AG10803 (cell line): ENCODE measurements around the gene DAGLA.

ENCODE experiments used
- DNase-seq: peaks from one replicate; pipeline ENCODE4 v3.0.0; 2010; ENCODE audit warnings: low read depth
- H3K4me3 ChIP-seq: 2 replicates; pipeline ENCODE4 v1.5.1; 2011; ENCODE audit warnings: mild to moderate bottlenecking, low read length, control low read depth
- TF ChIP-seq, protein P1 (sequence below): conservative IDR thresholded peaks from 2 replicates; pipeline ENCODE4 v1.5.1; 2011; ENCODE audit warnings: mild to moderate bottlenecking, low read length, control low read depth, inconsistent platforms

Gene DAGLA

DNA sequence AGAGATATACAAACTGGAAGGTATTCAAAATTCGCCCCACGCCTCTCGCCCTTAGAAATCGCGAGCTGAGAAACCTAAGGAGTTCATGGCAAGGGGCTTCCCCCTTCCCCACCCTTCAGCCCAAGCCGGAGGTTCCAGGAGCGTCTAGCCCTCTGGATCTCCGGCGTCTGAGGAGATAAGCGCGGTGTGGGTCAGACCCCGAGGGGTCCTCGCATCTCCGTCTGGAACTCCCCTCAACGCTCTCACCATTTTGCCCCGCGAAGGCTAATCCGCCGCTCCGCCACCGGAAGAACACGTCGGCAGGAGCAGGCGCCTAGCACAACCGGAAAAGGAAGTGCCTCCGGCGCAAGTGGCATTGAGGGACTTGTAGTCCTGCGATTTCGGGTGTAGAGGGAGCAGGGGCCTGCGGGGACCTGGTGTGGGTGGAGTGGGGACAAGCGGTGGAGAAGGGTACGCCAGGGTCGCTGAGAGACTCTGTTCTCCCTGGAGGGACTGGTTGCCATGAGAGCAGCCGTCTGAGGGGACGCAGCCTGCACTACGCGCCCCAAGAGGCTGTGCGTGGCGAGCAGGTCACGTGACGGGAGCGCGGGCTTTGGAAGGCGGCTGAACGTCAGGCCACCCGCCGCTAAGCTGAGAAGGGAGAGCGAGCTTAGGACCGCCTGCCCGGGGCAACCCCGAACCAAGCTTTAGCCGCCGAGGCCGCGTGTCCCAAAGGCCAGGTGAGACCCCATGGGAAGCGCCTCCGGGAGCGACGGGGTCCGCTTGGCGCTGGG, 112.3 kb downstream of the DAGLA start, which contains the start of the genes FEN1 and TMEM258:
TSS of gene FEN1 (plus strand) at position 602 of the 773 bp plus-strand sequence. CDS start 2,451 bp downstream, outside the sequence.
TSS of gene TMEM258 (minus strand) at position 290 of the 773 bp plus-strand sequence. CDS start at position 249, 41 bp downstream.
- peak; percentile 93 for DNase-seq
- TF ChIP-seq, protein P1, sequence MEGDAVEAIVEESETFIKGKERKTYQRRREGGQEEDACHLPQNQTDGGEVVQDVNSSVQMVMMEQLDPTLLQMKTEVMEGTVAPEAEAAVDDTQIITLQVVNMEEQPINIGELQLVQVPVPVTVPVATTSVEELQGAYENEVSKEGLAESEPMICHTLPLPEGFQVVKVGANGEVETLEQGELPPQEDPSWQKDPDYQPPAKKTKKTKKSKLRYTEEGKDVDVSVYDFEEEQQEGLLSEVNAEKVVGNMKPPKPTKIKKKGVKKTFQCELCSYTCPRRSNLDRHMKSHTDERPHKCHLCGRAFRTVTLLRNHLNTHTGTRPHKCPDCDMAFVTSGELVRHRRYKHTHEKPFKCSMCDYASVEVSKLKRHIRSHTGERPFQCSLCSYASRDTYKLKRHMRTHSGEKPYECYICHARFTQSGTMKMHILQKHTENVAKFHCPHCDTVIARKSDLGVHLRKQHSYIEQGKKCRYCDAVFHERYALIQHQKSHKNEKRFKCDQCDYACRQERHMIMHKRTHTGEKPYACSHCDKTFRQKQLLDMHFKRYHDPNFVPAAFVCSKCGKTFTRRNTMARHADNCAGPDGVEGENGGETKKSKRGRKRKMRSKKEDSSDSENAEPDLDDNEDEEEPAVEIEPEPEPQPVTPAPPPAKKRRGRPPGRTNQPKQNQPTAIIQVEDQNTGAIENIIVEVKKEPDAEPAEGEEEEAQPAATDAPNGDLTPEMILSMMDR, result no peak
- H3K4me3 ChIP-seq, result peak within 1 kb of the TSS; percentile 100

DNA sequence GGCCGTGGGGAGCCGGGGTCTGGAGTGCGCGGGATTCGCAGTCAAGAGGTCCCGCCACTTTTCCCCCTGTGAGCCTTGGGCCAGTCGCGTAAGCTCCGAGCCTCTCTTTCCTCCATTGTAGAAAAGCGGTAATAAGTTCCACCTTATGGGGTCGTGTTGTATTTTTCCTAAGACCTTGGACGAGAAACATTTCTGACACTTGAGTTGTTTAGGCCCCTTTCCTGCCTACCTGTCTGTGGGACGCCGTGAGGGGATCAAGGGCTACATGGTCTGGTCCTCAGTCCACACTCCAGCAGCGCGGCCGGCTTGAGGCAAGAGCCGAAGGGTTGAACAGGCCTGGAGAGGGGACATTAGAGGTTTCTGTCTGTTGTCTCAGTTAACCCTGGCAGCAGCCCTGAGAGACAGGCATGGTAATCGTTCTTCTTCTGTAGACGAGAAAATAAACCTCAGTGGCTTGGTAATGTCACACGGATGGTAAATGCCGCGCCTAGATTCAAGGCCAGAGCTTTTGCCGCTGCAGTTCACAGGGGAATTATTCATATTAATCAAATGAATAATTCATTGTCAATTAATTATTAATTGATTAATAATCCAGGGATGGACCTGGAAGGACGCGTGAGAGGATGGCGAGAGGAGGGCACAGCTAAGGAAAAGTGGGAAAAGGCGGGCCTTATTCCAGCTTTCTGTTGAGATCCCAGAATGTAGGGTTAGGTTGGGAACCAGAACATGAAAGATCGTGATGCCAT, 113.1 kb downstream of the DAGLA start:
- H3K4me3 ChIP-seq, result peak overlapping the region; percentile 100
- TF ChIP-seq, protein P1, result no peak
- no peak for DNase-seq

DNA sequence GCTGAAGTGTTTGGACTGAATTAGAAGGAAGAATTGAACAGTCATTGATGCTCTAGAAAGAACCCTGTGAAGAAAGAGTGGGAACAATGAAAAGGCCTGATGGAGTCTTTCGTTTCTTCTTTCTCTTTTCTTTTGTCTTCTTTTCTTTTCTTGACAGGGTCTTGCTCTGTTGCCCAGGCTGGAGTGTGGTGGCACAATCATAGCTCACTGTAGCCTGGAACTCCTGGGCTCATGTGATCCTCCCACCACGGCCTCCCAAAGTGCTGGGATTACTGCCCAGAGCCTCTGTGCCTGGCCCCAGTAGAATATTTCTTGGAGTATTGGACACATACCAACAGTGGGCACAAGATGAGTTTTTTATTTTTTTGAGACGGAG, 113.6 kb downstream of the DAGLA start:
- DNase-seq, result no peak
- peak overlapping the region; percentile 100 for H3K4me3 ChIP-seq
- TF ChIP-seq, protein P1, result no peak

DNA sequence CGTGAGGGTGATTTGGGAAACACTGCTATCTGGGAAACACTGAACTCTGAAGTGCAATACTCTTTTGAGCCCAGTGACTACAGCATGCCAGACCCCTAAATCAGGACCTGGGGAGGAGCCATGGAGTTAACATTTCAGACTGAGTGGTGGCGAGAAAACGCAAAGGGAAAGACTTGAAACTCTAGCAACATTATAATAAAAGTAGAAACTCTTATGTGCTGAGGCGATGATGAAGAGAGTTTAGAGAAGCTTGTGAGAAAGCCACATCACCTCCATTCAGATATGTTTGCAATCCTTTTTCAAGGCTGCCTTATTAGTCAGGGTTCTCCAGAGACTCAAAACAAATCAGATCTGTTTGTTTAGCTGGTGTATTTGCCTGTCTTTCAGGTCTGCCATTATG, 114.4 kb downstream of the DAGLA start:
- TF ChIP-seq, protein P1, result no peak
- DNase-seq, result no peak
- H3K4me3 ChIP-seq, result no peak overlapping the region

DNA sequence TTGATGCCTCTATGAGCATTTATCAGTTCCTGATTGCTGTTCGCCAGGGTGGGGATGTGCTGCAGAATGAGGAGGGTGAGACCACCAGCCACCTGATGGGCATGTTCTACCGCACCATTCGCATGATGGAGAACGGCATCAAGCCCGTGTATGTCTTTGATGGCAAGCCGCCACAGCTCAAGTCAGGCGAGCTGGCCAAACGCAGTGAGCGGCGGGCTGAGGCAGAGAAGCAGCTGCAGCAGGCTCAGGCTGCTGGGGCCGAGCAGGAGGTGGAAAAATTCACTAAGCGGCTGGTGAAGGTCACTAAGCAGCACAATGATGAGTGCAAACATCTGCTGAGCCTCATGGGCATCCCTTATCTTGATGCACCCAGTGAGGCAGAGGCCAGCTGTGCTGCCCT, 115.3 kb downstream of the DAGLA start:
- no peak for DNase-seq
- H3K4me3 ChIP-seq, result no peak overlapping the region
- TF ChIP-seq, protein P1, result no peak

DNA sequence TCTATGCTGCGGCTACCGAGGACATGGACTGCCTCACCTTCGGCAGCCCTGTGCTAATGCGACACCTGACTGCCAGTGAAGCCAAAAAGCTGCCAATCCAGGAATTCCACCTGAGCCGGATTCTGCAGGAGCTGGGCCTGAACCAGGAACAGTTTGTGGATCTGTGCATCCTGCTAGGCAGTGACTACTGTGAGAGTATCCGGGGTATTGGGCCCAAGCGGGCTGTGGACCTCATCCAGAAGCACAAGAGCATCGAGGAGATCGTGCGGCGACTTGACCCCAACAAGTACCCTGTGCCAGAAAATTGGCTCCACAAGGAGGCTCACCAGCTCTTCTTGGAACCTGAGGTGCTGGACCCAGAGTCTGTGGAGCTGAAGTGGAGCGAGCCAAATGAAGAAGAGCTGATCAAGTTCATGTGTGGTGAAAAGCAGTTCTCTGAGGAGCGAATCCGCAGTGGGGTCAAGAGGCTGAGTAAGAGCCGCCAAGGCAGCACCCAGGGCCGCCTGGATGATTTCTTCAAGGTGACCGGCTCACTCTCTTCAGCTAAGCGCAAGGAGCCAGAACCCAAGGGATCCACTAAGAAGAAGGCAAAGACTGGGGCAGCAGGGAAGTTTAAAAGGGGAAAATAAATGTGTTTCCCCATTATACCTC, 115.8 kb downstream of the DAGLA start:
- H3K4me3 ChIP-seq, result no peak overlapping the region
- TF ChIP-seq, protein P1, result no peak
- no peak for DNase-seq
